ENCODE results near the gene GRIA4.

GRCh38 chr11:105988197-105988596, 378.3 kb downstream of the GRIA4 start:
- TF ChIP-seq CTCF (IDR thresholded peaks at IDR 0.05; ENCODE audit: insufficient read depth, low read length, poor library complexity, severe bottlenecking) (no peak), EZH2phosphoT487 (conservative IDR thresholded peaks at IDR 0.05; ENCODE audit: low read length) (no peak)
